Stimulated activated CD8-positive, alpha-beta memory T cell treated with anti-CD3 and anti-CD28 coated beads, Interleukin-15, amount 100 ng/mL, for 48 hours (primary cell): ENCODE data around the gene CRADD.
"Not testable (repeated sequence)": the region's sequence is repeated elsewhere in the genome, so short reads cannot be mapped to it uniquely, and the experiment has no call there.

Experiments used
- DNase-seq, 2 donors: peaks; one replicate each; pipeline ENCODE4 v3.0.0-alpha.2; 2020; ENCODE audit warnings: low read depth in 2 of 2

Gene CRADD

DNA sequence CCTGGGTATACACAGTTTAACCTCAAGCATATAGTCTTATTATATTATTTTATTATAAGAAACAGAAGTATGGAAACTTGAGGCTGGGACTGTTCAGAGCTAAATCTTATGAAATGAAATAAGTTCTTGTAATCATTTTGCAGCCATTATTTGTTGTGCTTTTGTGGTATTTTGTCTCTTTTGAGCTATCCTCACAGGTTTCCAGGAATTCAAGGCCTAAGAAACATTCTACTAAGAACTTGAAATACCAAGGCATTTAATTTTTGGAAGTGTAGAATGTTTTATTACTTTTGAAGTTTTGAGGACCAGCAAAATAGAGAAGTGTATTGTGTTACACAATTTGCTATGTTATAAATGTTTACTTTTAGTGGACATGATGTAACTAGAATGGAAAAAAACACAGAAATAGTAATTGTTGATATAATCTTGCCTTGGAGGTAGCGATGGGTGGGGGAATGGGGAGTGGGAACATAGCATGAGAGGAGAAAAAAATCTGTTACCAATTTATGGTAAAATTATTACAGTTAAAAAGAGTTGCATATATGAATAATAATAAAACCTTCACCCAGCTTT is 81.7 kb downstream of the CRADD start:
- DNase-seq = no peak

GRCh38 chr12:93759512-93760081 is 82.4 kb downstream of the CRADD start:
- DNase-seq = no peak

- no peak for DNase-seq
Observed at GRCh38 chr12:93760275-93760875, 83.2 kb downstream of the CRADD start.

GRCh38 chr12:93762059-93762719 is 85.0 kb downstream of the CRADD start:
- DNase-seq = no peak

DNA sequence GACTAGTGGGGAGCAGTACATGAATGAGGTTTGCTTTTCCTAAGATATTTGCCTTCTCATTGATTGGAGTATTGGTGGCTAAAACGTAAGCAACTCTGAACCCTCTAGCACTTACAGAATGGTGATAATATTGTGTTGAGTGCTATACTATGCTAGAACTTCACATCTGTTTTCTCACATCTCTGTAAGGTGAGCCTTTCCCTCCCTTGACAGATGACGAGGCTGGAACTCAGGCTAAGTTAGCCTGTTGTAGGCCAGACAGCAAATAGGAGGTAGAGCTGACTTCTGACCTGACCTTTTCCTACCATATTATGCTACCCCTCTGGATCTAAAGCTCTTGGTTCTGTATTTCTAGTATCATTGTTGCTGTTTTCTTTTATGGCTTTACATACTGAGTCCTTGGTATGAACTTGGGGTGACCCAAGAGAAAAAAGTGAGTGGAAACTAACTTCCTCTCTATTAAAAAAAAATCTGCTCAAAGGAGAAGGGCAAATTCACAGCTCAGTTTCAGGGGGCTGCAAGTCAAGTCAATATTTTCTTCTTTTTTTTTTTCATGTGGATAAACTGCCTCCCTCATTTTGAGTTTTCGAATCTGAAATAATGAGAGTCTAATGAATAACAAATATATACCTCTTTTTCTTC is 85.9 kb downstream of the CRADD start:
- DNase-seq = no peak

DNA sequence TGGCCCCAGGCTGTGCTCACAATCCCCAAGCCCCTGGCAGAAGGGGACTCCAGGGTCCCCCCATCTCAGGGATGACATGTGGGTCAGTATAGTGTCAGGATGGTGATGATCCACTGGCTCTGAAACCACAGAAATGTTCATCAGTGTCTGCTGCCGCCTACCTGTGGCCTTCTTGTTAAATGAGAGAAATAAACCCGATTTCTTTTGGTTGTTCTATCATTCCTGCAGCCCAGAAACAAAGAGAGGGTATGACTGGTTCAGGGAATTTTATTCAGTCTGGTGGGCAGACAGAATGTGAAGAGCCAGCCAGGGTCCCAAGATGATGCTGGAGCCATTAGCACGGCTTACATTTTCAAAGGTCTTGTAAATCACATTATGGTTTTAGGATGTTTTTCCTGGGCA is 86.6 kb downstream of the CRADD start:
- DNase-seq = no peak

DNA sequence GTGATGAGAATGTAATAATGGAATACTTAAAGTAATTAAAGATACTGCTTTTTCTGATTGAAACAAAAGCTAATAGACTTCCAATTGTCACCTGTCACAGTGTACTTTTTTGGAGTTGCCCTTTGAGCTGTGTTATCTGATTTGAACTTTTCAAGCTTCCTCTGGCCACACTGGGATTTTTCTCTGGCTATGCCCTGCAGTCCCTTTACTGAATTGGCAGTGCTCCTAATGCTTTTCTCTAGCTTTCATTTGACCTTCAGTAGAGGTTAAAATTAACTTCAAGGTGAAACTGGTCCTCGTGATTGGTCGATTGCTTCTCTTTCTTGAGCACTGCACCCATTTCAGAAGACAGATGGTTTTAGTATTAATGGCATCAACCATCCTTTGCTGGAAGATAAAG is 89.2 kb downstream of the CRADD start:
- DNase-seq = no peak

GRCh38 chr12:93766796-93767523 is 89.8 kb downstream of the CRADD start:
- DNase-seq = no peak

GRCh38 chr12:93767524-93767863 is 90.3 kb downstream of the CRADD start:
- no peak for DNase-seq

- DNase-seq = no peak
Observed at GRCh38 chr12:93772003-93772700, 95.0 kb downstream of the CRADD start.

DNA sequence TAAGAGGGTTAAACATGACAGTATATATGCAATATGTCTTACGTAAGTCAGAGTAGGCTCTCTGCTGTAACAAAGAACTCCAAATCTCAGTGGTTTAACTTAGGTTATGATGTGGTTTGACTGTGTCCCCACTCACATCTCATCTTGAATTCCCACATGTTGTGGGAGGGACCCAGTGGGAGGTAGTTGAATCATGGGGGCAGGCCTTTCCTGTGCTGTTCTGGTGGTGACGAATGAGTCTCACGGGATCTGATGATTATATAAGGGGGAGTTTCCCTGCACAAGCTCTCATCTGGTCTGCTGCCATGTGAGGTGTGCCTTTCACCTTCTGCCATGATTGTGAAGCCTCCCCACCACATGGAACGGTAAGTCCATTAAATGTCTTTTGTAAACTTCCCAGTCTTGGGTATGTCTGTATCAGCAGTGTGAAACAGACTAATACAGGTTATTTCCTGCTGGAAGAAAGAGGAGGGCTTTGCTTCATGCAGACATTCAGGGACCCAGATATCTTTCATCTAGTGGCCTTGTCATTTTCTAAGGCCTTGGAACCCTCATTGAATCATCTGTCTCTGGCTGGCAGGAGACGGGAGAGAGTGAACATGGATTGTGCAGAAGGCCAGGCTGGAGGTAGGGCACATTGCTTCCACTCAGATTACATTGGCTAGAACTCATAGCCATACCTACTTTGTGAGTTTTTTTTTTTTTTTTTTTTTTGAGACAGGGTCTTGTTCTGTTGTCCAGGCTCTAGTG is 96.1 kb downstream of the CRADD start:
- DNase-seq = peak; percentile 28 to 40

DNA sequence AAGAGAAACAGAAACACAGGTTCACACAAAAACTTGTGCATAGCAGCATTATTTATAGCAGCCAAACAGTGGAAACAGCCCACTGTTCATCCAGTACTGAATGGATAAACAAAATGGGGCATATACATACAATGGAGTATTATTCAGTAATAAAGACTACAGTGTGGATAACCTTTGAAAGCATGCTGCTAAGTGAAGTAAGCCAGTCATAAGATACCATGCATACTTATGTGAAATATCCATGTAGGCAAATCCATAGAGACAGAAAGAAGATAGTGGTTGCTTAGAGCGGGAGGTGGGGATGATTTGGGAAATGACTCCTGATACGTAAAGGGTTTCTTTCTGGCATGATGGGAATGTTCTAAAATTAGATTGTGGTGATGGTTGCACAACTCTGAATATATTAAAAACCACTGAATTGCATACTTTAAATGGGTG is 99.4 kb downstream of the CRADD start:
- DNase-seq = no peak

DNA sequence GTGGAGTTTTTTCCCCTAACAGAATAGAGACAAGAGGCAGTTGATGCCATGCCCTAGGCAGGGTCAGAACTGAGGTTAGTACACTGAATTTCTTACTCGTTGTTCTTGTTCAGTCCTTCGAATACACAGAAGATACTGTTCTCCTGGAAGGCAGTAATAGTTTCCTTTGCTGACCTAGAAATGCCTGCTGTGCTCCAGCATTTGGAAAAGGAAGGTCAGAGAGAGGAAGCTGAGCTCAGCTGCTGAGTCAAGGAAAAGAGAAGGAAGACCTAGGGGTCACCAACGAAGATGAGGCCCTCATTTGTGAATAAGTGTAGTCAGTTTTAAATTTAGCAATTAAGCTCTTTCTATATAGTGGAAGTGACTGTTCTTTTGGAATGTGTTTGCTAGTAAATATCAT is 100.1 kb downstream of the CRADD start:
- no peak for DNase-seq

- no peak for DNase-seq
Observed at GRCh38 chr12:93778306-93778705, 101.1 kb downstream of the CRADD start.

GRCh38 chr12:93778766-93779165 is 101.6 kb downstream of the CRADD start:
- no peak for DNase-seq

DNA sequence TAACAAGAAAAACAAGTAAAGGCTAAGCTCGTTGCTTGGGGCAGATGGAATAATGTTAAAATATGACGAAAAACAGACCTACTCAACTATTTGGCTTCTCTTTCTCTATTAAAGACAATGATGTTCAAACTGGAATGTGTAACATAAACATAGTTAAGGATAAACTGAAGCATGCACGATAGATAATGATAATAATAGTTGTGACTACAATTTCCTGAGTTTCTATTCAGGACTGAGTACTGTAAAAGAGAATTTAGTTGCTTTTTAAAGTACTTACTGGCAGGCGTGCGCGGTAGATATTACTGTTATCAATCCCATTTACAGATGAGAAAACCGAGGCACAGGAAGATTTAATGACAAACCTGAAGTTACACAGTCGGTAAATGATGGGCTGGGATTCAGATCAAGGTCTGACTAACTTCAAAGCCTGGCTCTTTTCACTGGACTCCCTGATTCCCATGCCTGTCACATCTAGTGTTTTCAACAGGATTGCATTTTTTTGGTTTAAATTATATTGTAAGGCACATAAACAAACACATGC is 103.0 kb downstream of the CRADD start:
- DNase-seq = no peak

DNA sequence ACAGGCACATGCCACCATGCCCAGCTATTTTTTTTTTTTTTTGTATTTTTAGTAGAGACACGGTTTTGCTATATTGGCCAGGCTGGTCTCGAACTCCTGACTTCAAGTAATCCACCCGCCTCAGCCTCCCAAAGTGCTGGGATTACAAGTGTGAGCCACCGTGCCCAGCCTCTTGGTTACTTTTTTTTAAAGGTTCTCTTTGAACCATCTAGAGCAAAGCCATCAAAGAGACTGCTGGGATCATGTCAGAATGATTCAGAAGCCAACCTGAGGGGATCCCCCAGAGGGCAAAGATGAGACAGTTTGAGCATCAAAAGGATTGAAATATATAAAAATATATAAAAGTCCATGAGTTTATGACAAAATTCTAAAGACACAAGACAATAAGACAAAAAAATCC is 103.7 kb downstream of the CRADD start:
- DNase-seq = not testable (repeated sequence)

- not testable (repeated sequence) for DNase-seq
Observed at GRCh38 chr12:93781961-93782360, 104.8 kb downstream of the CRADD start.

DNA sequence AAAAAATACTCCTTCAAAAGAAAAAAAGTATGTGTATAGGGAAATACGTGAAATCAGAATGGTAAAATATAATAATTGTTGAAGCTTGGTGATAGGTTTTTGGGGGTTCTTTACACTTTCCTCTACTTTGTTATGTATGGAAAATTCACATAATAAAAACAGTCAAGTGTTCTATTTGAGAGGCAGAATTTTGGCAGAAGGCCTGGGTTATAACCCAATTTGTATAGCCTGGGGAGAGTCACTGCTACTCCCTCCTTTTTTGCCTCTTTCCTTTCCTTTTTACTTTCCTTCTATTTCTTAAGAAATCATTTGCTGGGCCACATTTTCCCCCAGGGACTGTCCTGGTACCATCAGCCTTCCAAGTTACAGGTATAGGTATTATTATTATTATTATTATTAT is 105.7 kb downstream of the CRADD start:
- DNase-seq = no peak

DNA sequence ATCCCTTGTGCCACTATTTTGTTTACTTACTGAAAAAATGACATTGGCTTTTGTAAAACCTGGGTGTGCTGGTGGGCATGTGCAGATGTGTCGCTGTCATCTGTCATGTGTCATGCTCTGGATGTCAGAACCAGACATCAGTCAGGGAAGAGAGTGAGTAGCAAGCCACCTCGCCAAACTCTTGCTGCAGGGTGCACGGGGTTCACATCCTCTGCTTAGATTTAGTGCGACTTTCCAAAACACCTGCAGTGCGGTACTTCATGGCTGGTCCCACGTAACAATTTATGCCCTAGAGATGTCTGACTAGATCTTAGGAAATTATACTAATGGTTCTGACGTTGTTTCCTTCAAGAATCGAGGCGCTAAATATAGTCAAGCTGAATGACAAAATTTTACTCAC is 106.7 kb downstream of the CRADD start:
- peak in 1 of 2 donors; percentile 28 for DNase-seq
